GM21390 (cell line): Measurements from ENCODE around the gene WWC2.
"Not testable (repeated sequence)": the region's sequence is repeated elsewhere in the genome, so short reads cannot be mapped to it uniquely, and the experiment has no call there.

ENCODE experiments used
- ATAC-seq: cut with Tn5 transposase; IDR thresholded peaks from one replicate; pipeline ENCODE4 v1.9.1; 2021; ENCODE audit not compliant: unreplicated experiment

Gene WWC2

DNA sequence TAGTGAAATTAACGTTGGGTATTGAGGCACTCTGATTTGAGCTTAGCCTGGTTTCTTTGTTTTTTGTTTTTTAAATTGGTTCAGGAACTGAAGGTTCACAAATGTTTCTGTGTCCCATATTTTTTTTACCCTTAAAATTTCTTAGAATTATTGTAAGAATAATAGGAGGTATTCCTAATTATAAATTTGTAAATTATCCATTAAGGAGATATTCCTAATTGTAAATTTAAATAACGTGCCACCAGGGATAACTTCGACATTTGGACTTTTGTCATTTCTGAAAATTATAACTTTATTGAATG, 1.2 kb downstream of the WWC2 start:
- ATAC-seq: no peak

- no peak for ATAC-seq
Observed at GRCh38 chr4:183100827-183101226, 1.8 kb downstream of the WWC2 start.

DNA sequence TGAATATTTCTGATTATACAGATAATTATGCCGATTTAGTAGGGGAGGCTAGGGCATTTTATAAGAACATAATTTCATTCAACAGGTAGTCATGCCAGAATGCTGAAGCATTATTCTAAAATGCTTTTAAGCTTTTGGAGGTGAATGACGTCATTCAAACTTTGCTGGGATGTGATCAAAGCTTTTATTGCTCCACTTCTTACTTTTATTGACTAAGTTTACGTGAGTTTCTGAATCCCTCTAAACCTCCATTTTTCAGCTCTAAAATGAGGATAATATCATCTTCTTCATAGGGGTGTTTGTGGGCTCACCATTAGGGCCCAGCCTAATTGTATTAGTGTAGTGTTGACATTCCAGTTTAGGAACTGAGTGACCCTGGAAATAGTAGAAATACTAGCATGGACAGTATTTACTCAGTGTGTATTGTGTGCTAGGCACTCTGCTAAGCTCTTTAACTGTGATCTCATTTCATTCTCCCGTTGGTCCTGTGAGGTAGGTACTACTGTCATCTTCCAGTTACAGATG, 3.0 kb downstream of the WWC2 start:
- ATAC-seq: no peak

DNA sequence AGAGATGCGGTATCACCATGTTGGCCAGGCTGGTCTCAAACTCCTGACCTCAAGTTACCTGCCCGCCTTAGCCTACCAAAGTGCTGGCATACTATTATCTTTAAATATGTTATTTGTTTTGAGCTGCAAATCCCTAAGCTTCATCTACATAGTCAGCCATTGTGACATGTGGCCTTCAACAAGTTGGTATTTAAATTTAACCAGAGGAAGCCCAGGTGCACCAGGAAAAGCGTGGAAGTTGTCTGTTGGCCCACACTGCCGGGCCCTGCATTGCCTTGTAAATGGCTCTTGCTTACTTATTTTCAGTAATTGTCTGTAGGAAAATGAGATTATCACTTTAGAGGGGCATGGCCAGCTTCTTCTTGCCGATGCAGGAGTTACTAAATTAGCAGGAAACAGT, 6.0 kb downstream of the WWC2 start:
- ATAC-seq: no peak

DNA sequence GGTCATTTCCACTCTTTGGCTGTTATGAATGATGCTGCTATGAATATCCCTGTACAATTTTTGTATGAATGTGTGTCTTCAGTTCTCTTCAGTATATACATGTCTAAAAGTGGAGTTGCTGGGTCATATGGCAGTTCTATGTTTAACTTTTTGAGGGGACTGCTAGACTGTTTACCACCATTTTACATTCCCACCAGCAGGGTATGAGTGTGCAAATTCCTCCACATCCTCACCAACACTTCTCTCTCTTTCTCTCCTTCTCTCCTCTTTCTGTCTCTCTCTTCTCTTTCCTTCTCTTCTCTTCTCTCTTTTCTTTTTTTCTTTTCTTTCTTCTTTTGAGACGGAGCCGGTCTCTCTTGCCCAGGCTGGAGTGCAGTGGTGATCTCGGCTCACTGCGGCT, 7.8 kb downstream of the WWC2 start:
- ATAC-seq: no peak

DNA sequence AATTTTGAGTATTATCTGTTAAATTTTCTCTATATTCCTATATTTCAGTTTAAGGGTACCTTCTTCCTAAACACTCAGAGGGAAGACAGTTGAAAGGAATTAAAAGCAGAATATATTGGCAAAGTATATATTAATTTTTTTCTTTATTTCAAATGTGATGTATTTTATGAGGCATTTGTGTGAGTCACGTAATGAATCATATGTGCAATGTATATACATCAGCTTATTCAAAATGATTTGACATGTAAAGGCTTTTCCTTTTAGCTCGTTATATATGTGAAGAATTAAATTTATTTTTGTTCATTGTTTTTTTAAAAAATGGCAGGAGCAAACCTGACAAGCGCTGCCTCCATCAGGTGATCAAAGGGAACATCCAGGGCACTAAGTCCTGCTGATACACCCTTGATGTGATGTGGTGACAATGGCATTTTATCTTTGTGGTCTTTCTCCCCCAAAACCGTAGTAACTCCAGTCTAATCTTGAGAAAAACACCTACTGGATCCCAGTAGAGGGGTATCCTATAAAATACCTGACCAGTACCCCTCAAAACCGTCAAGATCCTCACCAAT, 8.9 kb downstream of the WWC2 start:
- ATAC-seq: no peak

GRCh38 chr4:183110244-183110643, 11.2 kb downstream of the WWC2 start:
- ATAC-seq: no peak

DNA sequence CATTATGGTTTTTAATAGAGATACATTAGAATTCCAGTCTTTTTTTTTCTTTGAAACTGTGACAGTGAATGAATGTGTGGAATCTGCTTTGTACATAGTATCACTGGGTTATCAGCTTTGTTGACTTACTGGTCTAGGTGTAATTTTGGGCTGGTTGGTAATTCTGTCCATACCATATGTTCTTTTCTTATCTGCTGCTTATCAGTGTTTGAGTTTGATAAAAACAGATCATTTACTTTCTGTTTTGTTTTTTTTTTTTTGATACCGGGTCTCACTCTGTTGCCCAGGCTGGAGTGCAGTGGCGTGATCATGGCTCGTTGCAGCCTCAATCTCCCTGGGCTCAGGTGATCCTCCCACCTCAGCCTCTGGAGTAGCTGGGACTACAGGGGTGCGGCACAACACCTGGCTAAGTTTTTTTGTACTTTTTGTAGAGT, 12.4 kb downstream of the WWC2 start:
- no peak for ATAC-seq

- no peak for ATAC-seq
Observed at GRCh38 chr4:183118141-183118540, 19.1 kb downstream of the WWC2 start.

- ATAC-seq: no peak
Observed at GRCh38 chr4:183118585-183118984, 19.5 kb downstream of the WWC2 start.

- ATAC-seq: not testable (repeated sequence)
Observed at GRCh38 chr4:183121660-183122059, 22.6 kb downstream of the WWC2 start.

DNA sequence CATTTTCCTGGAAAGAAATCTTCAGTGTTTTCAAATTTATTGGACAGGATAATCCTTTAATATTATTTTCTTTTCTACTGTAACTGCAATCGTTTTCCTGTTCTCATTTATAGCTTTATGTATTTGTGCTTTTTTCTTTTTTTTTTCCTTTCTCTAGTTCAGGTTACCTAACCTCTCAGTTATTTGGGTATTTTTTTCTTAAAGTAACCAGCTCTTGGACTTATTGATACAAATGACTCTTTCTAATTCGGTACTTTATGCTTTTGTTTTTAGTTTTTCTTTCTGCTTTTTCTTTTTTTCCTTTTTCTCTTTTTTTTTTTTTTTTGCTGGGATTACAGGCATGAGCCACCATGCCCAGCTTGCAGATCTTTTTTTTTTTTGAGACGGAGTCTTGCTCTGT, 25.2 kb downstream of the WWC2 start:
- ATAC-seq: no peak

GRCh38 chr4:183124865-183125264, 25.8 kb downstream of the WWC2 start:
- ATAC-seq: no peak

GRCh38 chr4:183129125-183129524, 30.1 kb downstream of the WWC2 start:
- no peak for ATAC-seq

GRCh38 chr4:183129675-183130074, 30.6 kb downstream of the WWC2 start:
- no peak for ATAC-seq

GRCh38 chr4:183130328-183131155, 31.5 kb downstream of the WWC2 start:
- no peak for ATAC-seq

GRCh38 chr4:183132081-183132480, 33.0 kb downstream of the WWC2 start:
- no peak for ATAC-seq

GRCh38 chr4:183132865-183133264, 33.8 kb downstream of the WWC2 start:
- ATAC-seq: no peak

GRCh38 chr4:183136855-183137254, 37.8 kb downstream of the WWC2 start:
- no peak for ATAC-seq

GRCh38 chr4:183139058-183139750, 40.1 kb downstream of the WWC2 start:
- no peak for ATAC-seq

DNA sequence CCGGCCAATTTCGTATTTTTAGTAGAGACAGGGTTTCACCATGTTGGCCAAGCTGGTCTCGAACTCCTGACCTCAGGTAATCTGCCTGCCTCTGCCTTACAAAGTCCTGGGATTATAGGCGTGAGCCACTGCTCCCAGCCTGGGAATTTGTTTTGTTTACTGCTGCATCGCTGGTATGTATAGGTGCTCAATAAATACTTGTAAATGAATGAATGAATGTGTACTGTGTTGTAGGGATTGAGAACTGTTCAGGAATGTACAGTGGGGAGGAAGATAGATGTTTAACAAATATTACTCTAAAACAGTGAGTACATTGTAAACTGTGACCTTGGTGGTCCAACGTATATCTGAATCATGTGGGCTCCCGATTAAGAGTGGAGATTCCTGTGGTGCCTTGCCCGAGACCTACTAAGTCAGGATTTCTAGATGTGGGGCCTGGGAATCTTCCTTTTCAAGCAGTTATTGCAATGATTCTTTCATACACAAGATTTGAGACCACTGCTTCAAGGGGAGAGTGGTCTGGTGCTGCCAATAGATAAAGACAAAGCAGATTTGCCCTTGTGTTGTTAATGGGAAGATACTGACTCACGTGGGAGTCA, 41.0 kb downstream of the WWC2 start:
- ATAC-seq: no peak

GRCh38 chr4:183140911-183141320, 41.9 kb downstream of the WWC2 start:
- ATAC-seq: no peak
